8988T (cell line): ENCODE results near the gene ZCCHC14.

Experiments used
- DNase-seq: peaks from one replicate; pipeline ENCODE4 v3.0.0; 2011

The ZCCHC14 gene

DNA sequence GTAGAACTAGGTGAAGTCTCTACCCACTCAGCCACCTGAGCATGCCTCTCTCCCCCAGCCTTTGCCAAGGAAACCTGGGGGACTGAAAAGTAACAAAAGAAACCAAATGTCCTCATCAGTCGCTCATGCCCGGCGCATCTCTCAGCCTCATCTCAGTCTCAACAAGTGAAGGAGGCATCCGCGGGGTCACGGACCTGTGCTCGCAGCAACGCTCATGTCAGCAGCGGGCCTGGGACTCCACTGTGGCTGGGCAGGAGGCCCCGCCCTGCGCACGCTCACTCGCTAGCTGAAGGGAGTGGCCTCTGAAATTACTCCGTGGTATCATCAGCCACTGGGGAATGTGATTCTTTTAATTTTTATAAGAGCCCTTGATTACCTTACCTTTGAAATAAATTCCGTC is 69.4 kb downstream of the ZCCHC14 start:
- DNase-seq: no peak

DNA sequence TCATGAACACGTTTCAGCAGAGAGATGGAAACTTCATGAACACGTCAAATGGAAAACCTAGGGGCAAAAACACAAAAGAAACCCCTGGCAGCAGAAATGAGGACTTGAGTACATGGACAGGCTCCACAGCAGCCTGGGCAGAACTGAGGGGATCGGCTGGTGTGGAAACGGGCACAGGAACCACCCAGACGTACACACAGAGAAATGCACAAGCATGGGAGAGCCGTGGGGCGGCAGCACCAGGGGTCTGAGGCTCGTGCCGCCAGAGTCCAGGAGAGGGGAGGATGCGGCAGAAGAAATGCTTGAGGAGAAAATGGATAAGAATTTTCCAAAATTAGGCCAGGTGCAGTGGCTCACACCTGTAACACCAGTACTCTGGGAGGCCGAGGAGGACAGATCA is 70.7 kb downstream of the ZCCHC14 start:
- no peak for DNase-seq

DNA sequence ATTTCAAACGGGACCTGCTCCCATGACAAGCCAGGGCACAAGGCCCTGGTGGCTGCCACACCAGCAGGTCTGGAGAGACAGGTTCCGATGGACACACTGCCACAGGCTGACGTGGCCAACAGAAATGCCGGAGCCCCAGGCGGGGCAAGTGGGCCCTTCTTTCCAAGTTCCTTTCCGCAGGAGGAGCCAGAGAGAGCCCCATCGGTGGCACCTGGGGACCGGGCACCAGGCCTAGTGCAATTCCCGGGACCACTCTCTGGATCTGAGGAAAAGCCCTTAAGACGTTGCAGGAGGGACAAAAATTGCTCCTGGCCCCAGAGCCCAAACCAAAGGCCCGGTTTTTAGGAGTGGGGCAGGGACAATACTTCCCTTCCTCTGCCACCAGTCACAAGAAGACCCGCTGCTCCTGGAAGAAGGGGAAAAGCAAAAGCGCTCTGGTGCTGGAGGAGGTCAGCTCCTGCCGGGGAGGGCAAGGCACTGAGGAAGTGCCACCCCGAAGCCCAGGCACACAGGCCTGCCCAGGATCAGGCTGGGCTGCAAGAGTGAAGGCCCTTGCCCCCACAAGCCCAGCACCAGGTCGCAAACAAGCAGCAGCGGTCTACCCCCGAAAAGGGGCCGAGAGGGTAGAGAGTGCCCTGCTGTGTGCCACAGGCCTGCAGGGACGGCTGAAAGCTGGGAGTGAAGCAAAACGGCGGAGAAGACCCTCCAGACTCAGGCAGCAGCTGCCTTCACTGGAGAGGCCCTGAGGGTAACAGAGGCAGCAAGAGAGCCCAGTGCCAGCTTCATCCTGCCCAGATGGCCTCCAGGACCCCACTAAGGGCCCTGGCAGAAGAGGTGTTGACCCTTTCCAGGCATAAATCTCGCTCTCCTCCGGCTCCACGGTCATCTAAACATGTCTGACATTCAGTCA is 71.6 kb downstream of the ZCCHC14 start:
- no peak for DNase-seq

DNA sequence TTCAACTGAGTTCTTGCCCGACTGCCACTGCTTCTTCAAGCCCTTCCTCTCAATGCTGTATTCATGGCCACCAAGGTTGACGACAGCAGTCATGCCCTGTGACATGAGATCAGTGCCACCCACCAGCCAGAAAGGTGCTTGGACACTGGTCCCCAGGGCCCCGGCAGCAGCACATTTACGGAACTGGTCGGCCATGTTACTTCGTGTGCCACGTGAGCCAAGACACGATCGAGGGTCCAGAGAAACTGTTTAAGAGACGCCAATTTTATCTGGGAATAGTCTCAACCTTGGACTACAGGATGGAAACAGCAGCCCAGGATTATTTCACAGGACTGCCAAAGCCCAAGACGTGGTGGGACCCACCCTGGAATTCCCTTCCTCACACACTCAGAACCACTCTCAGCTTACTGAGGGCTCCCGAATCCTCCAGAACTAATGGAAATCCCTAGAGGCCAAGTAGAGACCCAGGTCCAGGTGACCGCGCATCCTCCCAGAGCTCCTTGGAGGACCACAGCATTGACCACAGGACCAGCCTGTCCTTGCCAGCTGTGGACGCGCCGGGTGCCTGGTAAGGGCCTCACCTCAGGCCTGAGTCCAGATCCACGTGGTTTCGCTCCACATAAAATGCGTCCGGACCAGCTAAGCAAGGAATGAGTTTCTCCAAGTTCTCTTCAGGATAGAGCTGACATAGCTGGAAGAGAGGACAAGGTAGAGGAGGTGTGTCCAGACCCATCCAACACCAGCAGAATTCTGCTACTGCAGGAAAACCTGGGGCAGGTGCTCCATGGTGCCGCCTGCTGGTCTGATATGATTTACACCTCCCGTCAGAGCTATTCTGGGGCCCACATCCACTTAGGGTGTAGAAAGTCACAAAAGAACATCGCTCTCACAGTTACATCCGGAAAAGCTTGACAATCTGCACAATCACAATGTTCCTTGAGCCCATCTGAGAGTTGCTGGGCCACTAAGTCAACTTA is 72.5 kb downstream of the ZCCHC14 start:
- no peak for DNase-seq

DNA sequence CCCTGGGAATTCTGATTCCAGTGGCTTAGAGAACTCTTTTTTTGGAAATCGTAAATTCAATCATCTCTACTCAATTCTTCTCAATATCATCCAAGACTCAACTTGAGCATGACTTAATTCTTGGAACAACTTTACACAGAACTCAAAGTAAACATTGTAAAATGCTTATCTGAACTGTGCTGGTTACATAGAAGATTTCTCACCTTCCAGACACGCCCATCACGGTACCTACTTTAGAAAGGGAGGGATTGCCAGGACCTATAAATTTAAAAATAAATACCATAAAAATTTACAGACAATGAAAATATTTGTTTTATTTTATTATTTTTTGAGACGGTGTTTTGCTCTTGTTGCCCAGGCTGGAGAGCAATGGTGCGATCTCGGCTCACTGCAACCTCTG is 74.2 kb downstream of the ZCCHC14 start:
- DNase-seq: no peak

DNA sequence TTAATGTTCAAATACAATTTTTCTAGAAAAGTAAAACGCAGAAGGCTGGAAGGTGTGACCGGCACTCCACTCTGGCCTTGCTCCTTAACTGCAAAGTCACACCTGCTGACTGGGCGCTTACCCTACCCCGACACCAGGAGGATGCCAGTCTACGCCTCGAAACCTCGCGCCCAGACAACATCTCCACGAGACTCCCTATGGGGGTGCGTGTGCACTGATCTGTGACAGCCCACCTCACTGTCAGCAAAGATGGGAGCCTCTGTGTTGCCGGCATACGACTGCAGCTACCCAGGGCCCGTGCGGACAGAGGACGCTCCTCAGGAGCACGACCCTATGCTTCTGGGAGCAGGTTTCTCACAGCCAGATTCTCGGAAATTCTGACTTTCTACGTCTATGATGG is 74.6 kb downstream of the ZCCHC14 start:
- no peak for DNase-seq

DNA sequence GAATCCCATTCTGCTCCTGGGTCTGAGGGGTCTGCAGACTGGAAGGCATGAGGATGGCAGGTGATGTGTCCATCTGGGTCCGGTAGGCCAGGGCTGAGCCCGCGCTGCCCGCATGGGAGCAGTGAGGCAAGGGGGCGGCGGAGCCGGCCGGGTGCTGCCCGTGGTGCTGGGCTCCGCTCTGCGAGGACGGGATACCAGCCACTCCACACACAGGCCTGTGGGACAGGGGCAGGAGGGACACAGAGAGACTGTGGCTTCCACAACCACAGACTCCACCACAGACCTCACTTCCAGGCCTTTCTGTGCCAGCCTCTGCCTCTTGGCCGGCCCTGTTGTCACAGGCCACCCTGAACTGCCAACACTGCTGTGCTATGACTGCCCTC is 75.3 kb downstream of the ZCCHC14 start:
- no peak for DNase-seq

DNA sequence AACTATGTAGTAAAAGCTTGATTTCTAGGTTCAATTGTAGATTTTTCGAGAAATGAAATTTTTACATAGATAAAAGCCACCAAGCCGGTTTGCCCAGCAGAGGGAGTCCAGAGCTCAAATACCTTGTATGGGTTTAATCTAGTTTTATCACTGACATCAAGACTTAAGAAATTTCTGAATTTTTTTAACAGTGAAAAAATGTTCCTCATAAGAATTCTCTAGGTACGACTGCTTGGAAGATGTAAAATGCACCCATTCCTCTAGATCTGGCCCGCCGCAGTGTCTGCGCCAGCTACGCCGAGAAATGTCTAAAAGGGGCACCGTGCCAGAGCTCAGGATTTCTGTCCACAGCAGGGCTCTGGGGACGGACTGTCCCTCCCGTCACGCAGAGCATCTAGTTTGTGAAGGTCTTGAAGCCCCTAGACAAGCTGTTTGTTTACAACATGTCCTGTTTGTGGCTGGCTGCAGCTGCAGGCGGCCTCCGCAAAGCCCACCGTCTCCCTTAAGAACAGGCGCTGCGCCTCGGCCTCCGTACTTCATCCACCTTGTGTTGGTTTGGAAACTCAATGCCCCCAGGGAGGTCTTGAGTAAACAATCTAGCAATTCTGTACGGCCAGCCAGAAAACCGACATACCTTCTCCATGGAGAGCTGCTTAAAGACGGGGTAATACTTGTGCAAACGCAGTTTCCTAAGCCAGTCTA is 75.8 kb downstream of the ZCCHC14 start:
- no peak for DNase-seq

DNA sequence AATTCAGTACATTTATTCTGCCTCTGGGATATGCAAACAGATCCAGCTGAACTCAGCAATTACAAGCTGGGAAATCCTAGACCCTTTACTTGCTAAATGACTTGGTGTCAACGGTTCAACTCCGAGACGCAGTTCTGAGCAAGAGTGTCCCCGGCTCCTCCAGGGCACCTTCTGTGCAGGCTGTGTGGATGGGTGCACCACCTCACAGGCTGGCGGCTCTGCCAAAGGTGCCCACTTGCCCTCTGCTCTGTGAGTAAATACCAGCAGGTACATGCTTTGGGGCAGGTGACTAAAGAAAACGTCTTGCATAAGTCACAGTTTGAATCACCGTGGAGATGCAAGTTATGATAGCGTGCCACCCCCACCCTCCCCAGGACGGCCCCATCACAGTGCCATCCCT is 77.4 kb downstream of the ZCCHC14 start:
- no peak for DNase-seq

DNA sequence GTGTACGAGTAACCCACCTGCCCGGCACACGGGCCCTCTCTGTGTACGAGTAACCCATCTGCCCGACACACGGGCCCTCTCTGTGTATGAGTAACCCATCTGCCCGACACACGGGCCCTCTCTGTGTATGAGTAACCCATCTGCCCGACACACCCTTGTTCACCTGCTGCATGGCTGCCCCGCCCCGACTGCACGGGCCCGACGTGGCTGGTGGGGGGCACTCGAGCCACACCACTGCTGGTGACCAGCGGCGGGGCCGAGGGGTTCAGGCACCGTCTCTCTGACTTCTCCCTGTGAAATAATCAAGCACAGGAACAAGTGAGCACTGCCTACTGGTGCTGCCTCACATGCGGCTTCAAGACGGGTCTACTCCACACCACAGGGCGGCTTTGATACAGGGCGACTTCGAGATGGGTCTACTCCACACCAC is 78.6 kb downstream of the ZCCHC14 start:
- no peak for DNase-seq

DNA sequence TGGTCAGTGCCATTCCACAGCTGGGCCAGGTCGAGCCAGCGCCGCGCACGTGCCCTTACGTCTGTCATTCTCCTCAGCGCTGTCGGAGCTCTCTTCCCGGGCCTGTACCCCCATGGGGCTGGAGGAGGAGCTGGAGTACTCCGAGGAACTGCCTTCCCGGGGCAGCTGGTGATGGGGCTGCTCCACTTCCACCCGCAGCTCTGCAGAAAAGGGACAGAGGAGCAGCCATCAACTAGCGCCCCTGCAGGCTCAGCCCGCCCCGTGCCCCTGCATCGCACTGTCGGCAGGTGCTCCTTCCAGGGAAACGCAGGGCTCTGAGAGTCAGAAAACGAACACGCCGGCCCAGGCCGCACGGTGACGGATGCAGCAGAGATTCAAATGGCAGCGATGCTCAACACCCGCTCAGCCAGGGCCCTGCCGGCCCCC is 79.8 kb downstream of the ZCCHC14 start:
- DNase-seq: no peak

DNA sequence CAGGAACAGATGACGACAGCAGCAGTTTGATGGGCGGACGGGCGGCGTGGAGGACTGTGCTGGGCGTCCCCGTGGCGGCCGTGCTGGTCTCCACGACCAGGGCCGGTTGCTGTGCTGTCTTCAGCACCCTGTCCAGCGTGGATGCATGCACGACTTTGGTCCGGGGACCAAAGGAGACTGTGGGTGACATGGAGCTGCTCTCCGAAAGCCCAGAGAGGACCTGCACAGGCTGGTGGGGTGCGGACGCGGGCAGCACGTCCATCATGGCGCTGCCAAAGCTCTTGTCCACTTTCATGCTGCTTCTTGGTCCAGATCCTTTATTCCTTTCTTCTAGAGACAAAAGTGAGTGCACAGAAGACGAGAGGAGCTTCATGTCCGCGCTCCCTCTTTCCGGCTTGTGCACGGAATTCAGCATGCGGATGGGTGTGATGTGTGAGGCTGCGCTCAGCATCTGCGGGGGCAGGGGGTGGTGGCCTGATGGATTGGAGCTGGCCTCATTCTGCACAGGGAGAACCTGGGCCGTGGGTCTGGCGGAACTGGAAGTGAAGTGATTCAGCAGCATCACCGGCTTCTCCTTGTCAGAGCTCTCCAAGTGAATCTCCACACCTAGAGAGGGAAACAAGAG is 80.3 kb downstream of the ZCCHC14 start:
- no peak for DNase-seq

DNA sequence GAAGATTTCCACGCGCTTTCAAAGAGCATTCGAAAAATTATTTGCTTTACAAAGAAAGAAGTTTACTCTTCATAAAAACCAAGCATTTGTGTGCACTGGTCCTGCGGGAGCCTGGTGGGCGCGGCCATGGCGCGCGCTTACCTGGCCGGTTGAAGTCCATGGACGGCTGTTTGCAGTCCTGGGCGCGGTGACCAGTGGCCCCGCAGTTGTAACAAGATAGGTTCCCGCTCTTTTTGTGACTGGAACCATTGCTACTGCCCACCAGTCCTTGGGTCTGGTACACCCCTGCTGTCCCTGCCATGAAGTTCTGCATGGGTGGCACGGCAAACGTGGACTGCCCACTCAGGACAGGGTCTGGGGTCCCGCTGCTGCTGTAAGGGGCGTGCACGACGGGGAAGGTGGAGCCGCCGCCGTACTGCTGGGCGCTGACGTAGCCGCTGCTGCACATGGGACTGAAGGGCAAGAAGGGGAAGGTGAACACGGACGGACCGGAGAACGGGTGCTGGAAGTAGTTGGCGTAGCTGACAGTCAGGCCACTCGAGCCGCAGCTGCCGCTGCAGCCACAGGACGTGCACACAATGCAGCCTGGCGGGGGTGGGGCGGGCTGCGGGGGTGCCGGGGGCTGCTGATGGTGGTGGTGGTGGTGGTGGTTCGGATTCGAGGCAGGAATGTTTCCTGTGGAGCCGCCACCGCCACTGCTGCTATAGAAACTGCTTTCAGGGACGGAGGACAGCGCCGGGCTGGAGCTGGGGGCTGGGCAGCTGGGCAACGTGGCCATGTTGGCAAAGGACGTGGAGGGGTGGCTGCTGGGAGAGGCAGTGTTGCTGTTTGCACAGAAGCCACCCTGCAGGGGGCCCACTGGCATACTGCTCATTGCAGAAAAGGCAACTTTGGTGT is 81.2 kb downstream of the ZCCHC14 start:
- DNase-seq: no peak

DNA sequence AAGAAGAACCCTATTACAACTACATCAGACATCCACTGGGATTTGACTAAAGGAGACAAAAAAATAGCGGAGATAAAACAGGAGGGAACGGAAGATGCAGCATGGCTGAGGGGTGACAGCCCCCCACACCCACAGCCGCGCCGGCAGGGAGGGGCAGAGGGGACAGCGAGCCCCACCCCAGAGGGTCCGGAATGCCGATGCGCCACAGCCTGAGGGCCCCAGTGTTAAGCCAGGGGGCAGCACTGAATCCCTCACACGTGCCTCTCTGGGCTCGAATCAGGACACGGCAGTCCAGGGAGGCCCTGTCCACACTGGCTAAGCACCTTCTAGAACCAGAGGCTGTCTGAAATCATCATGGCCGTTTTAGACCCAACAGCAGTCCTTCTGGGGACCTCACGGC is 81.9 kb downstream of the ZCCHC14 start:
- DNase-seq: no peak

DNA sequence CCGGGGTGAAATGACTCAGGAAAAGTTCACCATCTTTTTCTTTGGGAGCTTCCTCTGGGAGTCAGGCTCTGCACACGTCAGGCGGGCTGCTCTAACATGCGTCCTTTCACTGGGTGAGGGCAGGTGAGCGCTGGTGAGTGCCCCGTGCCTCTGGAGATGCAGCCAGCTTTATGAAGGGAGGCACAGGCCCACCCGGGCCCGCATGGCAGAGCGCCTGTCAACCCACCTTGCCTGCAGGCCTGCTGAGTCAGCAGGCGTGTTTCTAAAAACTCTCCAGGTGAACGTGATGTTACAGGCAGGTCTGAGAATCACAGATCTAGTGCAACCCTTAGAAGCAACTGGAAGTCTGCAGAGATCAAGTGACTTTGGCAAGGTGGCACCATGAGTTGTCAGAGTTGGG is 82.3 kb downstream of the ZCCHC14 start:
- no peak for DNase-seq

DNA sequence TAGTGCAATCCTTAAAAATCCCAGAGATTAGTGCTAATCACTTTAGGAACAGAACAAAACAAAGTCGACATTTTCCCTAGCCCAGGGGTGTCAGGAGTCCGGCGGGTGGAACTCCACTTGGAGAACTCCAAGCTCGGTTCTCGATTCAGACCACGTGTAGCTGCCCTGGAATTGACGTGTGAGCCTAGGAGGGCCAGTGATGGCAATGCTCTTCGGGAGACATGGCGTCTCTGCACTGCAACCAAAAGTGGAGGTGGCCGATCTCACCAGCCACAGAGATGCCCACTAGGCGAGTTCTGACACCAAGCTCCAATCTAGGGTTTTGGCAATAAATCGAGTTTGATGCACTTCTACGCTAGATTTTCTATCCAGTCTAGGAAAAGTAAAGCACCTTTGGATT is 83.0 kb downstream of the ZCCHC14 start:
- DNase-seq: no peak

DNA sequence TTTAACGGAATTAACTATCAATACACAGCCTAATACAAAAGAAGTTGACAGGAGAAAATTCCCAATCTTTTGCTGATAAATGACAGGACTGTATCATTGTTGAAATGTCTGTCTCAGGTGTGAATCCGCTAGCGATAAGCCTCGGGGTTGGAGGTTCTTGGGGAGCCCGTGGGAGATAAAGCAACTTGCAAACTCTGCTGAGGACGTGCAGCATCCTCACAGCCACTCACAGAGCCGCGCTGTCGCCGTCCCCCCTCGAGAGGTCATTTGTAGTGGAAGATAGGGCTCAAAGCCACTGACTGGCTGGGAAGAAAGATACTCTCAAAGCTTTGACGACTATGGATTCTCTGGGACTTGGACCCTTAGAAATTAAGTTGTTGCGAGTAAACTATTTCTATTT is 83.7 kb downstream of the ZCCHC14 start:
- no peak for DNase-seq

DNA sequence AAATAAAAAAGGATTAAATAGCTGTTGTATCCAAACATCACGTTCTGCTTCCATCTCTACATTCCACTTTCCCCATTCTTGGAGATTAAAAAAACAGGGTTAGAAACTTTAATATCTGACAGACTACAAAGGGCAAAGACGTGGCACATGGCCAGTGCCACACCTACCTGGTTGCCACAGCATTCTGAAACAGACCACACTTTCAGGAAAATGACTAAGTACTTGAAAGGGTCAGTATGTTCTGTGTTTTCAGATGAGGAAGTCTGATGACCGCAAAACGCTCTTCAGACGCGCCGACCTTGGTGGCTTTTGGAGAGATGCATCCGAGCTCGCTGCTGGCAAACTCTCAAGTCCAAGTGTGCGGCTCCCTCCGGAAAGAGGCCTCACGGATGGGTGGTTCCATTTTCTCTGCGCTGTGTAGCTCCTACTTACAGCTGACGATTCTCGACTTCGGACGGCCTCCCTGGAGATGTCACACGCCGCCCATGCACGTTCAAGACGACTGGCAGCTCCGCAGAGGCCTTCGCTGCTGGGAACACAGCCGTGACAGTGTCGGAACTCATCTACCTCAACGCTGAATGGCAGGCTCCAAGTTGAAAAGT is 85.2 kb downstream of the ZCCHC14 start:
- DNase-seq: peak; percentile 71

DNA sequence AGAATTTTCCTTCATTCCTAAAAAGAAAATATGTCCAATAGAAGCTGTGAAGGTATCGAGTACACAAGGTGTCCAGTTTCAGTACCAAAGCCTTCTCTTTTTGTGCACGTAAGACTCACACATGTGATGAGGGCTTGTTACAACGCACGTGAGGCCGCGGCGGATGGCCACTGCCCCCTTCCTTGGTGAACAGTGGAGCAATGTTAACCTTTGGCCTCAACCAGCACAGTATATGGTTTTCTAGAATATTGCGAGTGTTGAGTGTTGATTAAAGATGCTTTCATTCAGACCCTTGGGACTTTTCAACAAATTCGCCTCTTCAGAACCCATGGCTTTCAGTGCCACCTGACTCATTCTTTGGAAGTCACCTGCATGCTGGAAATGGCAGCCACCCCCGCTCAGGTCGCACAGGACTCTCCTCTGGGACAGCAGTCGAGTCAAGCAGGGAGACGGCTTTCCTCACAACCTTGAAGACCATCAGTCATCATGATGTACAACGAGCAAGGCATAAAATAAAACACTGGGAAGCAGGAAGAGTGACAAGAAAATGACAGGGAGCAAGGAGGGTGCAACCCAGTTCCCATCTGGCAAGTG is 86.2 kb downstream of the ZCCHC14 start:
- DNase-seq: no peak

DNA sequence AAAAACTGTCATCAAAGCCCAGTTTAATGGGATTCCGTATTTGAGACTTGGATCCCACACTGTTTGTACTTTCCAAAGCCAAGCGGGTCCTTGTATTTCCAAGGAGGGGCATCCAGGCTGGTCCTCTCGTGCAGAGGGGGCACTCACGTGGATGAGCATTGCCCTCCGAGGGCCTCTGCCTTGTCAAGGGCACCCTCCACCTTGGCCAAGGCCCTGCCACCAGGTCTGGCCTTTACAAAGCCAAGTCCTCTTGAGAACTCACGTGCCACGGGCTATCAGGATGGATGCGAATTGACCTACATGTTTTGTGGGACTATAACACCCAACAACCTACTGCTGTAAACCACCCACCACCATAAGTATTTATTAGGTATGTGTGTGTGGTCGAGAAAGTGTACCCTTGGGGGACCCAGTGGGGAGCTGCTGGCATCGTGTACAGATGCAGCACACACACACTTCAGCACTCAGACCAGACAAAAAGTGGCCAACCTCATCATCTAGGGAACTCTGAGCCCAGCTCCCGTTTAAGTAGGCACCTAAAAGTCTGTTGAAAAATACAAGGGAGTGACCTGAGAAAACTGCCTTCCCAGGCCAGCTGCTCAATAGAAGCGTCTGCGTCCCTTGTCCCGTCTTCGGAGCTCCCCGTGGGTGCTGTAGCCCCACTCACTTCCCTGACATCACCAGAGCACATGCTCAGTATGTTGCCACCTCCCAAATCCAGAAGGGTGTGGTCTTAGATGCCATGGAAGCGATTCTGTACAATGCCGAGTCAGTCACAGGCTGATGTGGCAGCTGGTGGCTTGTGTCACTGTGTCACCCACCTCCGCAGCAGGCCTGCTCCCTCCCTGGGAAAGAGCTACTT is 87.8 kb downstream of the ZCCHC14 start:
- DNase-seq: no peak
